Body of pancreas (tissue), 4 donors: ENCODE data around the gene VAPB.

Experiments used
- CTCF ChIP-seq, 7 experiments: fragments of 450-650 bp in 4 of 7; fragments of 200-600 bp in 3 of 7; sonication (generic) in 3 of 7; IDR thresholded peaks; one replicate each; pipeline ENCODE4 v1.5.1; 2016 to 2019; ENCODE audit warnings: antibody characterized with exemption in 7 of 7
- POLR2A ChIP-seq, 3 donors: fragments of 450-650 bp; IDR thresholded peaks; one replicate each; pipeline ENCODE4 v1.6.1; 2016; ENCODE audit warnings: antibody characterized with exemption in 3 of 3, mild to moderate bottlenecking in 2 of 3

GRCh38 chr20:58461899-58462298, 72.9 kb downstream of the VAPB start:
- TF ChIP-seq CTCF (IDR thresholded peaks at IDR 0.05) (no peak), POLR2A (IDR thresholded peaks at IDR 0.05) (no peak)
